NCI-H2107 treated with DMSO at 0.1 percent for 48 hours (cell line): ENCODE data around the gene SLC36A1.

Source experiments
- DNase-seq: peaks from one replicate; lab custom pipeline; 2025; ENCODE audit not compliant: unreplicated experiment; lab: John Stamatoyannopoulos, UW

SLC36A1 gene

DNA sequence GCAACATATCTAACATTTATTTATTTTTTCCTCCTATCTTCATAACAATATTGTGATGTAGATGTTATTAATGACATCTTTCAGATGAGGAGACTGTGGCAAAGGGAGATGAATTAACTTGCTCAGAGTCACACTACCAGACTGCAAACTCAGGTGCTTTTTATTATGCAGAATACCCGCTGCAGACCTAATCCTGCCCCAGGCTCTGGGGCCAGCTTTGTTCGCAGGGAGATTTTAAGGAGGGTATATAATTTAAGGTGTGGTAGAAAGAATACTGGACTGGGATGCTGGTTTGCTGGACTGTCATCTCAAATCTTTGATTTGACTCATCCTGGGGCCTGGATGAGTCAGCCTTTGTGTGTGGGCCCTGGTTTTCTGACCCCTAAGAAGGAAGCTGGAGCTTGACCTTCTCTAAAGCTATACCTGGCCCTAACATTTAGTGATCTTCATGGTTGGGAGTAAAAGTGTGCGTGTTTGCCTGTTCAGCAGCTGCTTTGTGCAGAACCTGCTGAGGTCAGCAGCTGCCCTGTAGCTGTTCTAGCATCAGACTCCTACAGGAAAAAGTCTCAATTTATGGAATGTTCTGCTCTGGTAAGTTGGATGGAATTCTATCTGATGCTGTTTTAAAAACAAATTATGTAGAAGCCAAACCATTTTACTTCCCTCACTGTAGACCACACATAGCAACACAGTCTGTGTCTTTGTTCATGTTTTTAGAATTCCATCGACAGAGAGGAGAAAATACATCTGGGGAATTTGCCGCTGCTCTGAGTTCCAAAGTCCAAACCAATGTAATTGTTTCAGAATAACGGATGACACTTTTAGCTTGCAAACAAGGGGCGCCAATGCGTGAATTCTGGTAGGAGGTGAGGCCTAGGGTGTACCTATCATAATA lies 4.5 kb downstream of the SLC36A1 start:
- DNase-seq = no peak

- DNase-seq = peak; percentile 35
Observed at GRCh38 chr5:151454166-151454565, 6.8 kb downstream of the SLC36A1 start.

DNA sequence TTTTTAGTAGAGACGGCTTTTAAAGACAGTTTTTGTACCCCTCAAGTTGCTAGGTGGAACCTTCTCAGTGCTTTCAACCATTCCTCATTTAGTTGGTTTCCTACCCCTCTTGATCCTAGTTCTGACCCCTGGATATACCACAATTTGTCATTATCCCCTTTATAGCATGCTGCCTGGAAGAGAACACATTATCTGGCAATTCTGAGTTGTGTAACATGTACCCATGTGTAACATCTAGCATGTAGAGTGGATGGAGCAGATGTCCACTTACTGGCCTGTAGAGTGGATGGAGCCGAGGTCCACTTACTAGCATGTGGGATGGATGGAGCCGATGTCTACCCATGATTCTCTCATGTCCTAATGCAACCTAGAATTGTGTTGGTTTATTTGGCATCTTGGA lies 7.5 kb downstream of the SLC36A1 start:
- DNase-seq = no peak

- DNase-seq = no peak
Observed at GRCh38 chr5:151456321-151456940, 9.0 kb downstream of the SLC36A1 start.

GRCh38 chr5:151458314-151458713 lies 10.9 kb downstream of the SLC36A1 start:
- no peak for DNase-seq

- no peak for DNase-seq
Observed at GRCh38 chr5:151459680-151460324, 12.4 kb downstream of the SLC36A1 start.

- DNase-seq = no peak
Observed at GRCh38 chr5:151461312-151461711, 13.9 kb downstream of the SLC36A1 start.

- no peak for DNase-seq
Observed at GRCh38 chr5:151463137-151464029, 16.0 kb downstream of the SLC36A1 start.

GRCh38 chr5:151464101-151464500 lies 16.7 kb downstream of the SLC36A1 start:
- DNase-seq = no peak

GRCh38 chr5:151465476-151465875 lies 18.1 kb downstream of the SLC36A1 start:
- no peak for DNase-seq

GRCh38 chr5:151467576-151467975 lies 20.2 kb downstream of the SLC36A1 start:
- no peak for DNase-seq

DNA sequence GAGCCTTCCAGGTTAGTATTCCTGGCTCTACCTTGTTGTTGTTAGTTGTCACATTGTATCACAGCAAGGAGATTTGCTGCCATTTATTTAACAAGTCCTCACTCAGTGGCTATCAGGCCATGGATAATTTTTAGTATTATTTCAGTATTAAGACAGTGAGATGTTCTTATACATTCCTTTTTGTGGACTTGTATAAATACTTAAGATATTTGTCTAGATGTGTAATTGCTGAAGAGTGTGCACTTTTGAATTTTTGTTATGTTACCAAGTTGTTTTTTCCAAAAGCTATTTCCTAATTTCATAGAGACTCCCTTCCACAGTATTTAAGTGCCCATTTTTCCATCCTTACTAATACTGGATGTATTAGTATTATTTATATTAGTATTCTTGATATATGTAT lies 22.0 kb downstream of the SLC36A1 start:
- no peak for DNase-seq

- DNase-seq = peak; percentile 81
Observed at GRCh38 chr5:151469992-151470391, 22.6 kb downstream of the SLC36A1 start.

GRCh38 chr5:151470439-151470838 lies 23.0 kb downstream of the SLC36A1 start:
- no peak for DNase-seq

DNA sequence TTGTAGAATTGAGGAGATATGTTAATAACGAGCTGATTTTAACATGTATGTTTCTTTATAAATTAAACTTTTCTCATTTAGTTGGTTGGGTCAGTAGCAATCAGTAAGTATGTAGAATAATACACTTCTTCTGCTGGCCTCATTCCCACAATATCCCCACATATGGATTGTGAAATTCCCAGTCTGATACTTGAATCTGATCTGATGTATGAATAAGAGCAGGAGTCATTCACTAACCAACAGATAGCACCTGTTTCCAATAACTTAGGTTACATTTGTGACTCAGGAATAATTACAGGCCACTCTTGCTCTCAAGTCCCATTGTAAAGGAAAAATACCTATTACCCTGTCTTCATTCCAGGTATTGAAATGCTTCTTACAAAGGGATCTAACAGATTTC lies 23.9 kb downstream of the SLC36A1 start:
- peak; percentile 63 for DNase-seq

GRCh38 chr5:151474799-151475198 lies 27.4 kb downstream of the SLC36A1 start:
- no peak for DNase-seq

GRCh38 chr5:151475388-151475787 lies 28.0 kb downstream of the SLC36A1 start:
- no peak for DNase-seq

GRCh38 chr5:151476016-151476415 lies 28.6 kb downstream of the SLC36A1 start:
- DNase-seq = no peak

GRCh38 chr5:151477101-151477500 lies 29.7 kb downstream of the SLC36A1 start:
- no peak for DNase-seq

DNA sequence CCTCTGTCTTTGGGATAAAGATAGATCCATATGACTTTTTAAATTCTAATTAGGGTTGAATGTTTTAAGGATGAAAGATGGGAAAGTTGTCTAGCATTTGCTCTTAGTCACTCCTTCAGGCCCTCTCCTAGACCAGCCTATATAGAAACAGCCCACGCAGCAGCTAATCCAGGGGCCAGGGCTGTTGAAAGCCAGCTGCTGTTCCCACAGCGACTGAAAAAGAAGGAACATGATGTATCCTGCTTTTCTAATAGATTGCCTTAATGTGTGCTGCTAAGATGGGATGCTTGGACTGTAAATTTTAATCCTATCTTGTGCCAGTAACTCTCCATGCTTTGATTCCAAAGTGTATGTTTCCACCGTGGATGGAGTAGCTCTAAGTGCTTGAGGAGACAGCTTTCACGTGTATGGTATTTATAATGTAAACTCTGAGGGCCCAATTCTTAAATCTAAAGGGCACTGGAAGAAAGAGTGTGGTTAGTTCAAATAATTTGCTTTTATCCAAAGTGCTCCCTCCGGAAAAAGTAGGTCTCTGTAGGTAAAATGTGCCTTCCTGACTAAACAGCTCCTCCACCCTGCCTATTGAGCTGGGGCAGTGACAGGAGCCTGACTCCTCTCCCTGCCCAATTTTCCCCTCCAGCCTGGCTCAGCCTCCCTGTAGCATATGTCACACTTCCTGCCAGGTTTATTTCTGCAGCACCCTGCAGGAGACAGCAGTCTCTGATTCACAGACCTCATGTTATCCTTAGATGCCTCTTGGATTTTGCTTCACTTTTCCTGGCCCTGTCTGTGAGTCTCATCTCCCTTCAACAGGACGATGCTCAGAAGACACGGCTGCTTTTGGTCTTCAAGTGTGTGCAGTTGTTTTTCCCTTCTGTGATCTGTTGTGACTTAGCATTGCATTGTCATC lies 33.2 kb downstream of the SLC36A1 start:
- no peak for DNase-seq
